PC-3 (cell line): ENCODE measurements around the gene DNAJC19.

ENCODE experiments used
- EZH2 ChIP-seq: fragments of 300-600 bp; sonication (generic); IDR thresholded peaks from one replicate; pipeline ENCODE4 v1.6.1; 2017; ENCODE audit warnings: antibody characterized with exemption, mild to moderate bottlenecking, low read length; ENCODE audit not compliant: unreplicated experiment
- EZH2phosphoT487 ChIP-seq: fragments of 300-600 bp; sonication (generic); IDR thresholded peaks from 2 replicates; pipeline ENCODE4 v1.6.1; 2018; ENCODE audit warnings: mild to moderate bottlenecking, antibody characterized with exemption, low read length, borderline replicate concordance
- TF ChIP-seq, protein P1 (sequence below): fragments of 300-600 bp; sonication (generic); conservative IDR thresholded peaks from 2 replicates; pipeline ENCODE4 v1.5.1; 2017; ENCODE audit warnings: antibody characterized with exemption, low read depth, mild to moderate bottlenecking, low read length

- TF ChIP-seq, protein P1, sequence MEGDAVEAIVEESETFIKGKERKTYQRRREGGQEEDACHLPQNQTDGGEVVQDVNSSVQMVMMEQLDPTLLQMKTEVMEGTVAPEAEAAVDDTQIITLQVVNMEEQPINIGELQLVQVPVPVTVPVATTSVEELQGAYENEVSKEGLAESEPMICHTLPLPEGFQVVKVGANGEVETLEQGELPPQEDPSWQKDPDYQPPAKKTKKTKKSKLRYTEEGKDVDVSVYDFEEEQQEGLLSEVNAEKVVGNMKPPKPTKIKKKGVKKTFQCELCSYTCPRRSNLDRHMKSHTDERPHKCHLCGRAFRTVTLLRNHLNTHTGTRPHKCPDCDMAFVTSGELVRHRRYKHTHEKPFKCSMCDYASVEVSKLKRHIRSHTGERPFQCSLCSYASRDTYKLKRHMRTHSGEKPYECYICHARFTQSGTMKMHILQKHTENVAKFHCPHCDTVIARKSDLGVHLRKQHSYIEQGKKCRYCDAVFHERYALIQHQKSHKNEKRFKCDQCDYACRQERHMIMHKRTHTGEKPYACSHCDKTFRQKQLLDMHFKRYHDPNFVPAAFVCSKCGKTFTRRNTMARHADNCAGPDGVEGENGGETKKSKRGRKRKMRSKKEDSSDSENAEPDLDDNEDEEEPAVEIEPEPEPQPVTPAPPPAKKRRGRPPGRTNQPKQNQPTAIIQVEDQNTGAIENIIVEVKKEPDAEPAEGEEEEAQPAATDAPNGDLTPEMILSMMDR, result no peak
- no peak for TF ChIP-seq EZH2
- no peak for TF ChIP-seq EZH2phosphoT487
Observed at GRCh38 chr3:180981912-180982311, 7.6 kb downstream of the DNAJC19 start.
